GM23338 (cell line): ENCODE measurements around the gene TMEM175. TPM values are rescaled to one million over a fixed set of nuclear protein-coding genes. Genes with fewer than 3 reads are reported as not detected.
A peak's percentile ranks its signal among the peaks of the same experiment; 100 is the strongest.
"Not testable (repeated sequence)": the region's sequence is repeated elsewhere in the genome, so short reads cannot be mapped to it uniquely, and the experiment has no call there.

ENCODE experiments used
- ATAC-seq: fragments of 200-7000 bp; cut with Tn5 transposase; 3 replicates; pipeline ENCODE4 v1.9.1; 2020
- DNase-seq: peaks from one replicate; pipeline ENCODE4 v3.0.0-alpha.2; 2015; ENCODE audit warnings: low spot score
- H2AFZ ChIP-seq: fragments of 200-600 bp; sonication (generic); 2 replicates; pipeline ENCODE4 v1.8.0; 2016; ENCODE audit warnings: antibody characterized with exemption, mild to moderate bottlenecking, moderate library complexity
- H3F3A ChIP-seq: fragments of 200-600 bp; sonication (generic); replicated peaks from 2 replicates; pipeline ENCODE4 v1.8.0; 2017; ENCODE audit warnings: antibody characterized with exemption, mixed run types, low read depth
- H3K27ac ChIP-seq: fragments of 200-600 bp; sonication (generic); 2 replicates; pipeline ENCODE4 v1.6.1; 2016; ENCODE audit warnings: low read depth
- H3K27me3 ChIP-seq: fragments of 200-600 bp; sonication (generic); 2 replicates; pipeline ENCODE4 v1.8.0; 2016; ENCODE audit warnings: mild to moderate bottlenecking, mixed run types, moderate library complexity; ENCODE audit not compliant: insufficient read depth
- H3K36me3 ChIP-seq: fragments of 200-600 bp; sonication (generic); 2 replicates; pipeline ENCODE4 v1.8.0; 2016; ENCODE audit warnings: mild to moderate bottlenecking; ENCODE audit not compliant: insufficient read depth
- H3K4me1 ChIP-seq: fragments of 200-600 bp; sonication (generic); 2 replicates; pipeline ENCODE4 v1.8.0; 2016; ENCODE audit warnings: mild to moderate bottlenecking, moderate library complexity; ENCODE audit not compliant: insufficient read depth
- H3K4me2 ChIP-seq: fragments of 200-600 bp; sonication (generic); 2 replicates; pipeline ENCODE4 v1.7.1; 2017; ENCODE audit warnings: mixed run types
- H3K4me3 ChIP-seq: fragments of 200-600 bp; sonication (generic); 2 replicates; pipeline ENCODE4 v1.6.1; 2016; ENCODE audit warnings: mixed run types
- H3K79me2 ChIP-seq: fragments of 200-600 bp; sonication (generic); replicated peaks from 2 replicates; pipeline ENCODE4 v1.8.0; 2017; ENCODE audit warnings: mild to moderate bottlenecking; ENCODE audit not compliant: insufficient read depth
- H3K9me2 ChIP-seq: fragments of 200-600 bp; sonication (generic); 2 replicates; pipeline ENCODE4 v1.8.0; 2017; ENCODE audit not compliant: insufficient read depth
- H4K20me1 ChIP-seq: fragments of 200-600 bp; sonication (generic); replicated peaks from 2 replicates; pipeline ENCODE4 v1.8.0; 2017; ENCODE audit warnings: mild to moderate bottlenecking; ENCODE audit not compliant: insufficient read depth
- H3K27ac Mint-ChIP-seq: 2 replicates; pipeline ENCODE4 v1.8.0; 2020; ENCODE audit warnings: inconsistent platforms, mild to moderate bottlenecking, moderate library complexity, mixed read lengths
- H3K27me3 Mint-ChIP-seq: 3 replicates; pipeline ENCODE4 v1.8.0; 2022; ENCODE audit warnings: low read depth, mild to moderate bottlenecking, moderate library complexity, mixed read lengths, inconsistent platforms; ENCODE audit not compliant: insufficient read depth, poor library complexity
- H3K36me3 Mint-ChIP-seq: 3 replicates; pipeline ENCODE4 v1.8.0; 2021; ENCODE audit warnings: low read depth, mild to moderate bottlenecking, inconsistent platforms, moderate library complexity, mixed read lengths
- H3K4me1 Mint-ChIP-seq: 3 replicates; pipeline ENCODE4 v1.8.0; 2020; ENCODE audit warnings: mild to moderate bottlenecking, inconsistent platforms, mixed read lengths
- H3K4me3 Mint-ChIP-seq: 3 replicates; pipeline ENCODE4 v1.8.0; 2021; ENCODE audit warnings: moderate library complexity, mild to moderate bottlenecking, inconsistent platforms, mixed read lengths
- H3K9me3 Mint-ChIP-seq: 3 replicates; pipeline ENCODE4 v1.8.0; 2020; ENCODE audit warnings: moderate library complexity, mild to moderate bottlenecking, inconsistent platforms, mixed read lengths
- ETS1 ChIP-seq: IDR thresholded peaks from 2 replicates; pipeline ENCODE4 v1.6.1; 2016; ENCODE audit warnings: antibody characterized with exemption
- EZH2 ChIP-seq: fragments of 200-600 bp; sonication (generic); IDR thresholded peaks from one replicate; pipeline ENCODE4 v1.8.0; 2017; ENCODE audit warnings: antibody characterized with exemption, mild to moderate bottlenecking, low read depth; ENCODE audit not compliant: unreplicated experiment
- POLR2AphosphoS5 ChIP-seq: IDR thresholded peaks from 2 replicates; pipeline ENCODE4 v1.6.1; 2016; ENCODE audit warnings: antibody characterized with exemption, low read depth
- REST ChIP-seq: IDR thresholded peaks from one replicate; pipeline ENCODE4 v1.6.1; 2018; ENCODE audit warnings: antibody characterized with exemption; ENCODE audit not compliant: unreplicated experiment
- ZNF114 ChIP-seq: fragments of 250-450 bp; sonication (Bioruptor Pico); IDR thresholded peaks from 2 replicates; pipeline ENCODE4 v1.5.0; 2020; ENCODE audit warnings: mild to moderate bottlenecking, moderate library complexity
- ZNF462 ChIP-seq: fragments of 250-450 bp; sonication (Bioruptor Pico); IDR thresholded peaks from 2 replicates; pipeline ENCODE4 v1.5.0; 2020; ENCODE audit warnings: mild to moderate bottlenecking, moderate library complexity
- polyA plus RNA-seq: library from polyadenylated mRNA; unstranded; fragments of >200 nt; fragmentation: Nextera tagmentation; extraction: Ambion mirVana; gene quantifications from 2 replicates; pipeline ENCODE4 v1.2.1, GENCODE V29; 2016
- total RNA-seq: library from RNA; depleted of rRNA; stranded (reverse); fragments of >200 nt; shearing (Covaris generic); gene quantifications from 2 replicates; pipeline ENCODE4 v1.2.3, GENCODE V29; 2014

The TMEM175 gene
- total and polyA plus RNA-seq, 2 experiments from 2014 or later = 8.0 to 11.4 TPM

DNA sequence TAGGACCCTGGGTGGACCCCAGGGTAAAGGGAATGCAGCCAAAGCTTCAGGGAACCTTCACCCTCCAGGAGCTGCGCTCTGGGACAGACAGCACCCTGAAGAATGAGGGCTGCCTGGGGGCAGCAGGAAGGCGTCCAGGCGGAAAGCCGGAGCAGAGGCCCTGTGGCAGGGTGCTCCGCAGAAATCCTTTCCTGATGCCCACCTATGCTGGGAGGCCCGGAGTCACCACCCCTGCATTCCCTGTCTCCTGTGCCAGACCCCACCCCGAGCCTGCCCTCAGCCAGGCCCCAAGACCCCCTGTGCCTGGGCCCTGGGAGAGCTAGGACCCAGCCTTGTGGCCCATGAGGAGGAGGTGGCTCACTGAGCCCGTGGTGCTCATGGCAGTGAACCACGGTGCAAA is 42.4 kb downstream of the TMEM175 start (continued):
- TF ChIP-seq EZH2 = no peak
- no peak for TF ChIP-seq REST
- TF ChIP-seq POLR2AphosphoS5 = no peak

DNA sequence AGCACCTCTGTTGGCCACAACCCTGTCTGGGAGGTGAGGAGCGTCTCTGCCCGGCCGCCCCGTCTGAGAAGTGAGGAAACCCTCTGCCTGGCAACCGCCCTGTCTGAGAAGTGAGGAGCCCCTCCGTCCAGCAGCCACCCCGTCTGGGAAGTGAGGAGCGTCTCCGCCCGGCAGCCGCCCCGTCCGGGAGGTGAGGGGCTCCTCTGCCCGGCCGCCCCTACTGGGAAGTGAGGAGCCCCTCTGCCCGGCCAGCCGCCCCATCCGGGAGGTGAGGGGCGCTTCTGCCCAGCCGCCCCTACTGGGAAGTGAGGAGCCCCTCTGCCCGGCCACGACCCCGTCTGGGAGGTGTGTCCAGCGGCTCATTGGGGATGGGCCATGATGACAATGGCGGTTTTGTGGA is 43.8 kb downstream of the TMEM175 start:
- H3K9me3 Mint-ChIP-seq = peaks cover 16% of the 10 kb centered on the region; the same call in 1 of the 3 replicates

GRCh38 chr4:978957-979701 is 46.9 kb downstream of the TMEM175 start:
- H3K27ac Mint-ChIP-seq = 0 out of 2 replicates have a peak overlapping the region, but pooled peaks have one; percentile 39
- no peak for ATAC-seq
- no peak overlapping the region for H3K4me2 ChIP-seq
- TF ChIP-seq ZNF114 (CRISPR knock-in tag) (no peak), ZNF462 (CRISPR knock-in tag) (no peak), POLR2AphosphoS5 (no peak), ETS1 (no peak)

More for the DNA sequence above, 43.8 kb downstream of the TMEM175 start:
- not testable (repeated sequence) for H3K4me3 Mint-ChIP-seq, H4K20me1 ChIP-seq, H3K27ac ChIP-seq, H3K36me3 ChIP-seq, H3K4me1 Mint-ChIP-seq, H3K36me3 Mint-ChIP-seq, H3K79me2 ChIP-seq, DNase-seq, H3F3A ChIP-seq, H3K9me2 ChIP-seq, H3K4me3 ChIP-seq, H3K4me1 ChIP-seq, H3K4me2 ChIP-seq, H3K27ac Mint-ChIP-seq, ATAC-seq, H3K27me3 ChIP-seq, H2AFZ ChIP-seq
- peaks cover 23% of the 10 kb centered on the region for H3K27me3 Mint-ChIP-seq

More at GRCh38 chr4:978957-979701, 46.9 kb downstream of the TMEM175 start:
- 0 out of 2 replicates have a peak, but pooled peaks cover 4% of the 10 kb centered on the region for H3F3A ChIP-seq
- Mint-ChIP-seq H3K27me3 (peaks cover 31% of the 10 kb centered on the region), H3K9me3 (peaks cover 15% of the 10 kb centered on the region; the same call in 1 of the 3 replicates), H3K4me3 (no peak overlapping the region), H3K4me1 (peaks cover 4% of the 10 kb centered on the region), H3K36me3 (no peaks in the 10 kb centered on the region)
- no peak overlapping the region for H3K27ac ChIP-seq
- H3K36me3 ChIP-seq = no peaks in the 10 kb centered on the region
- H2AFZ ChIP-seq = peak overlapping the region; percentile 29; the same call in 1 of the 2 replicates
- H3K27me3 ChIP-seq = peaks cover 4% of the 10 kb centered on the region; the same call in 1 of the 2 replicates
- DNase-seq = no peak
- no peak overlapping the region for H3K4me3 ChIP-seq
- no peaks in the 10 kb centered on the region; the same call in 1 of the 2 replicates for H3K4me1 ChIP-seq
- no peaks in the 10 kb centered on the region for H3K9me2 ChIP-seq
- no peaks in the 10 kb centered on the region for H4K20me1 ChIP-seq
- no peaks in the 10 kb centered on the region for H3K79me2 ChIP-seq
